AG09309 (cell line): ENCODE results near the gene JAZF1.

Source experiments
- DNase-seq: peaks from one replicate; pipeline ENCODE4 v3.0.0-alpha.2; 2010; ENCODE audit warnings: low read depth
- H3K4me3 ChIP-seq: 2 replicates; pipeline ENCODE4 v1.5.1; 2011; ENCODE audit warnings: mild to moderate bottlenecking, low read depth, low read length, moderate library complexity; ENCODE audit not compliant: control insufficient read depth
- TF ChIP-seq, protein P1 (sequence below): IDR thresholded peaks from 2 replicates; pipeline ENCODE4 v1.5.1; 2011; ENCODE audit warnings: mild to moderate bottlenecking, low read depth, low read length, inconsistent platforms; ENCODE audit not compliant: insufficient read depth, control insufficient read depth; ENCODE audit errors: missing control alignments

Gene JAZF1

DNA sequence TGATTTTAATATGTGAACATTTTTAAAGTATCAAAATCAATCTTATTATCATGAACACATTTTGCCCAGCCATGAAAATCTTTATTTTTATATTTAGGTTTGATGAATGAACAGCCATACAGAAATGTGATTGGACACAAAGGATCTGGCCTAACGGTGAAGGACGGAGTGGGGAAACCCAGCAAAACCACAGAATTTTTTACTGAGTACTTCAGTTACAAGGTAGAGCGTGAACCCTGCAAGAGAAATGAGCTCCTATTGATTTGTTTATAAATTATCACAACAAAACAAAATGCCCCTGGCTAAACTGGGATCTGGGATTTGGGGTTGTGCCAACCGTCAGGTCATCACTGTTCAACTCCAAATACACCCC lies 118.8 kb downstream of the JAZF1 start:
- no peak overlapping the region for H3K4me3 ChIP-seq
- TF ChIP-seq, protein P1, sequence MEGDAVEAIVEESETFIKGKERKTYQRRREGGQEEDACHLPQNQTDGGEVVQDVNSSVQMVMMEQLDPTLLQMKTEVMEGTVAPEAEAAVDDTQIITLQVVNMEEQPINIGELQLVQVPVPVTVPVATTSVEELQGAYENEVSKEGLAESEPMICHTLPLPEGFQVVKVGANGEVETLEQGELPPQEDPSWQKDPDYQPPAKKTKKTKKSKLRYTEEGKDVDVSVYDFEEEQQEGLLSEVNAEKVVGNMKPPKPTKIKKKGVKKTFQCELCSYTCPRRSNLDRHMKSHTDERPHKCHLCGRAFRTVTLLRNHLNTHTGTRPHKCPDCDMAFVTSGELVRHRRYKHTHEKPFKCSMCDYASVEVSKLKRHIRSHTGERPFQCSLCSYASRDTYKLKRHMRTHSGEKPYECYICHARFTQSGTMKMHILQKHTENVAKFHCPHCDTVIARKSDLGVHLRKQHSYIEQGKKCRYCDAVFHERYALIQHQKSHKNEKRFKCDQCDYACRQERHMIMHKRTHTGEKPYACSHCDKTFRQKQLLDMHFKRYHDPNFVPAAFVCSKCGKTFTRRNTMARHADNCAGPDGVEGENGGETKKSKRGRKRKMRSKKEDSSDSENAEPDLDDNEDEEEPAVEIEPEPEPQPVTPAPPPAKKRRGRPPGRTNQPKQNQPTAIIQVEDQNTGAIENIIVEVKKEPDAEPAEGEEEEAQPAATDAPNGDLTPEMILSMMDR = no peak
- DNase-seq = no peak

DNA sequence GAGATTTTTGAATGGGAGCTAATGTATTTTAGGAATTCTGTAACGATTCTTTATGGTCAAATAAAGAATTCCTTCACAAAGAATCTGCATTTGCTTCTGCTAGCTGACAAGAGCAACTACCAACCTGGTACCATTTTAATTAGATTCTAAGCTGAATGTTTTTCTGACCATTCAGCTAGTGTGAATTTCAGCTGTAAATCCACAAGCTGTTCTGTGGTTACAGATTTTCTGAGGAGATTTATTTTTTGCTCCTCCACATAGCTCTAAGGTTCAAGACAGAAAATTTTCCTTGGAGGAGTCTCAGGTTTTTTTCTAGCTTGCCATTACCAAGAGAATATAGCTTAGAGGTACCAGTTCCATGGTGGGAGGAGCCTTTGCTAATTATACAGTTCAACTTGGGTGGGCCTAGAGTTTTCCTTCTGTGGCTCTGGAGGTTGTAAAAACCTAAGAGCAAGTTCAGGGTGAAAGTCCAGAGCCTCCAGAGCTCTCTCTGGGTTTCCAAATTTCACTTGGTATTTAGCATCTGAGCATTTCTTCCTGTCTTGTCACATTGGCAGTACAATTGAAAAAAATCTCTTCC lies 120.1 kb downstream of the JAZF1 start:
- no peak overlapping the region for H3K4me3 ChIP-seq
- no peak for DNase-seq
- TF ChIP-seq, protein P1 = no peak

DNA sequence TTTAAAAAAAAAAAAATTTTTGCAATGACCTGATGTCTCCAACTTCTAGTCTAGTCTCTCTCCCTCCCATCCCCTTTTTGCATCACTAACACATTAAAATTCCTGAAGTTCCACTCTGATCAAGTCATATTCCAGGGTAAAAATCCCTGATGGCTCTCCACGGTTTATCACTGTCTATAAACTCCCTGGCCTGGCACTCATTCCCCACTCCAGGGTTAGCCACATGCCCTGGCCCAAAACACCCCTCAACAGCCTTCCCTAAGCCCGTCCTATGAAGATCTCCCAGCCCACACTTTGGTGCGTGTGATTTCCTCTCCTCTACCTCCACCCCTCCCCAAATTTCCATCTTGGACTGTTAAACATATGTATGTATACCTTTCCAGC lies 125.4 kb downstream of the JAZF1 start:
- no peak overlapping the region for H3K4me3 ChIP-seq
- no peak for DNase-seq
- TF ChIP-seq, protein P1 = no peak

DNA sequence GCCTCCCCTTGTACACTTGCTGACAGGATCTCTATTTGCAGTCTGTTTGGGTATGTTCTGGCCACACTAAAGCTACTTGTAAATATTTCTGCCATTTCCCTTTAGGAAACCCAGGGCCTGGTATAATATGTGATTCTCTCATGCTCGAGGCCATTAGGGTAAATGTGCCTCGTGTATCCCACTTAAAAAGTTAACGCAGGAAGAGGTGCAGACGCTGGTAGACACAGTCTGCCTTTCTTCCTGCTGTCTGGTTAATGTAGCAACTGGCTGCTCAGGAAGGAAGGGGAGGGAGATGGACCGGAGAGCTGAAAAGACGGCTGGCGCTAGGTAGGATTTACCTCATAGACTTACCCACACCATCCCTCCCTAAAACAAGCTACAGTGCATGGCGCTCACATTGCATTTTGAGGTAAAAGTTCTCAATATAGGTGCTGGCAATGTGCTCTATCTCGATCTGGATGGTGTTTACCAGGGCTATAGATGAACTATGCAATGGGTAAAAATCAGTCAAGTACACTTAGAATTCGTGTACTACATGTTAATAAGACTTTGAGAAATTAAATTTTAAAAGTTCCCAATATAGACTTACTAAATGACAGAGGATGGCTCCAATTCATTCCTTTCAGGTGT lies 125.9 kb downstream of the JAZF1 start:
- DNase-seq = no peak
- no peak overlapping the region for H3K4me3 ChIP-seq

DNA sequence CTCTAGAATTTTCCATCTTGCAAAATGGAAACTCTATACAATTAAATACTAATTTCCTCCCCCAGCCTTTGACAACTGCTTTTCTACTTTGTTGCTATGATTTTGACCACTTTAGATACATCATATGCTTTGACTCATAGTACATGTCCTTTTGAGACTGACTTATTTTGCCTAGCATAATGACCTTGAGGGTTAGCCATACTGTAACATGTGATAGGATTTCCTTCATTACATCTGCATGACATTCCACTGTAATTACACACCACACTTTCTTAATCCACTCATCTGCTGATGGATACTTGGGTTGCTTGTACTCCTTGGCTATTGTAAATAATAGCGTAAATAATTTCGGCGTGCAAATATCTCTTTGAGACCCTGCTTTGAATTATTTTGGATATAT lies 127.7 kb downstream of the JAZF1 start:
- no peak for DNase-seq
- TF ChIP-seq, protein P1 = no peak
- no peak overlapping the region for H3K4me3 ChIP-seq

More for the DNA sequence above, 125.9 kb downstream of the JAZF1 start:
- TF ChIP-seq, protein P1 = no peak

DNA sequence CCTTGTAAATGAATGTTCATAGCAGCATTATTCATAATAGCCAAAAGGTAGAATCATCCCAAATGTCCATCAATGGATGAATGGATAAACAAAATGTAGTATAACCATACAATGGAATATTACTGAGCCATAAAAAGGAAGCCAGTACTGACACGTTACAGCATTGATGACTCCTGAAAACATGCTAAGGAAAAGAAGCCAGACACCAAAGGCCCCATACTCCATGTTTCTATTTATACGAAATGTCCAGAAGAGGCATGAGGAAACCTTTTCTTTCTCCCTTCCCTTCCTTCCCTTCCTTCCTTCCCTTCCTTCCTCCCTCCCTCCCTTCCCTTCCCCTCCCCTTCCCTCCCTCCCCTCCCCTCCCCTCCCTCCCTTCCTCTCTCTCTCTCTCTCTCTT lies 131.9 kb downstream of the JAZF1 start:
- no peak overlapping the region for H3K4me3 ChIP-seq
- DNase-seq = no peak
- TF ChIP-seq, protein P1 = no peak
